ENCODE results near the gene DPF3. TPM values are rescaled to one million over a fixed set of nuclear protein-coding genes. Genes with fewer than 3 reads are reported as not detected.

DPF3 gene
- total and polyA plus RNA-seq, 9 donors: 1.3 to 3.9 (median 1.9) TPM

GRCh38 chr14:72616811-72617210 is 277.1 kb downstream of the DPF3 start:
- no peaks in the 10 kb centered on the region for H3K27me3 ChIP-seq (ENCODE audit: control insufficient read depth, insufficient read depth, low read length)
- H3K4me3 ChIP-seq (ENCODE audit: low read length): no peak overlapping the region
- H3K27ac ChIP-seq (ENCODE audit: low read length): peak overlapping the region; percentile 87
- no peaks in the 10 kb centered on the region for H3K9me3 ChIP-seq (replicated peaks; ENCODE audit: control insufficient read depth, low read depth, low read length)
- no peak for DNase-seq
- WGBS (ENCODE audit: insufficient coverage): 85% methylated on average over 5 of the region's 7 CpGs
- H3K36me3 ChIP-seq (ENCODE audit: control insufficient read depth, insufficient read depth, low read length): no peaks in the 10 kb centered on the region
- H3K4me1 ChIP-seq (ENCODE audit: control insufficient read depth, insufficient read depth, low read length): peaks cover 61% of the 10 kb centered on the region

- no peaks in the 10 kb centered on the region for H3K9me3 ChIP-seq (replicated peaks; ENCODE audit: control insufficient read depth, low read depth, low read length)
- WGBS (ENCODE audit: insufficient coverage): 13% methylated on average over 3 of the region's 4 CpGs
- no peak overlapping the region for H3K4me3 ChIP-seq (ENCODE audit: low read length)
- no peaks in the 10 kb centered on the region for H3K27me3 ChIP-seq (ENCODE audit: control insufficient read depth, insufficient read depth, low read length)
- peak overlapping the region; percentile 14 for H3K27ac ChIP-seq (ENCODE audit: low read length)
- peaks cover 61% of the 10 kb centered on the region for H3K4me1 ChIP-seq (ENCODE audit: control insufficient read depth, insufficient read depth, low read length)
- H3K36me3 ChIP-seq (ENCODE audit: control insufficient read depth, insufficient read depth, low read length): no peaks in the 10 kb centered on the region
- peak; percentile 97 for DNase-seq
Measured at GRCh38 chr14:72616294-72616693, 277.6 kb downstream of the DPF3 start.

GRCh38 chr14:72615451-72616121 is 278.3 kb downstream of the DPF3 start:
- 35% methylated on average over 6 of the region's 9 CpGs for WGBS (ENCODE audit: insufficient coverage)

GRCh38 chr14:72614891-72615415 is 278.9 kb downstream of the DPF3 start:
- no peak for DNase-seq
- Histone ChIP-seq H3K36me3 (ENCODE audit: control insufficient read depth, insufficient read depth, low read length) (no peaks in the 10 kb centered on the region), H3K27me3 (ENCODE audit: control insufficient read depth, insufficient read depth, low read length) (no peaks in the 10 kb centered on the region), H3K27ac (ENCODE audit: low read length) (peak overlapping the region; percentile 31), H3K4me3 (ENCODE audit: low read length) (no peak overlapping the region), H3K9me3 (replicated peaks; ENCODE audit: control insufficient read depth, low read depth, low read length) (no peaks in the 10 kb centered on the region), H3K4me1 (ENCODE audit: control insufficient read depth, insufficient read depth, low read length) (peaks cover 61% of the 10 kb centered on the region)
- WGBS (ENCODE audit: insufficient coverage): 59% methylated on average over 5 of the region's 11 CpGs

More at GRCh38 chr14:72615451-72616121, 278.3 kb downstream of the DPF3 start:
- Histone ChIP-seq H3K4me1 (ENCODE audit: control insufficient read depth, insufficient read depth, low read length) (peaks cover 61% of the 10 kb centered on the region), H3K36me3 (ENCODE audit: control insufficient read depth, insufficient read depth, low read length) (no peaks in the 10 kb centered on the region), H3K9me3 (replicated peaks; ENCODE audit: control insufficient read depth, low read depth, low read length) (no peaks in the 10 kb centered on the region), H3K27ac (ENCODE audit: low read length) (peak overlapping the region; percentile 31), H3K27me3 (ENCODE audit: control insufficient read depth, insufficient read depth, low read length) (no peaks in the 10 kb centered on the region), H3K4me3 (ENCODE audit: low read length) (no peak overlapping the region)
- DNase-seq: peak; percentile 51

- Histone ChIP-seq H3K4me1 (ENCODE audit: control insufficient read depth, insufficient read depth, low read length) (peaks cover 60% of the 10 kb centered on the region), H3K9me3 (replicated peaks; ENCODE audit: control insufficient read depth, low read depth, low read length) (no peaks in the 10 kb centered on the region), H3K27me3 (ENCODE audit: control insufficient read depth, insufficient read depth, low read length) (no peaks in the 10 kb centered on the region), H3K36me3 (ENCODE audit: control insufficient read depth, insufficient read depth, low read length) (no peaks in the 10 kb centered on the region), H3K27ac (ENCODE audit: low read length) (no peak overlapping the region), H3K4me3 (ENCODE audit: low read length) (no peak overlapping the region)
- no peak for DNase-seq
- no CpG with 5 or more reads among the region's 3 CpGs for WGBS (ENCODE audit: insufficient coverage)
Measured at GRCh38 chr14:72614365-72614764, 279.5 kb downstream of the DPF3 start.

- Histone ChIP-seq H3K9me3 (replicated peaks; ENCODE audit: control insufficient read depth, low read depth, low read length) (no peaks in the 10 kb centered on the region), H3K4me3 (ENCODE audit: low read length) (no peak overlapping the region), H3K27me3 (ENCODE audit: control insufficient read depth, insufficient read depth, low read length) (no peaks in the 10 kb centered on the region), H3K36me3 (ENCODE audit: control insufficient read depth, insufficient read depth, low read length) (no peaks in the 10 kb centered on the region), H3K4me1 (ENCODE audit: control insufficient read depth, insufficient read depth, low read length) (peaks cover 56% of the 10 kb centered on the region), H3K27ac (ENCODE audit: low read length) (no peak overlapping the region)
- WGBS (ENCODE audit: insufficient coverage): 80% methylated on average over 1 of the region's 2 CpGs
- DNase-seq: no peak
Measured at GRCh38 chr14:72613975-72614319, 280.0 kb downstream of the DPF3 start.

GRCh38 chr14:72613231-72613974 is 280.5 kb downstream of the DPF3 start:
- peak; percentile 56 for DNase-seq
- Histone ChIP-seq H3K9me3 (replicated peaks; ENCODE audit: control insufficient read depth, low read depth, low read length) (no peaks in the 10 kb centered on the region), H3K36me3 (ENCODE audit: control insufficient read depth, insufficient read depth, low read length) (no peaks in the 10 kb centered on the region), H3K4me3 (ENCODE audit: low read length) (no peak overlapping the region), H3K27ac (ENCODE audit: low read length) (no peak overlapping the region), H3K27me3 (ENCODE audit: control insufficient read depth, insufficient read depth, low read length) (no peaks in the 10 kb centered on the region), H3K4me1 (ENCODE audit: control insufficient read depth, insufficient read depth, low read length) (peaks cover 50% of the 10 kb centered on the region)
- 40% methylated on average over 9 of the region's 13 CpGs for WGBS (ENCODE audit: insufficient coverage)

- H3K27ac ChIP-seq (ENCODE audit: low read length): no peak overlapping the region
- H3K36me3 ChIP-seq (ENCODE audit: control insufficient read depth, insufficient read depth, low read length): no peaks in the 10 kb centered on the region
- WGBS (ENCODE audit: insufficient coverage): 81% methylated on average over 4 of the region's 4 CpGs
- peaks cover 39% of the 10 kb centered on the region for H3K4me1 ChIP-seq (ENCODE audit: control insufficient read depth, insufficient read depth, low read length)
- no peaks in the 10 kb centered on the region for H3K9me3 ChIP-seq (replicated peaks; ENCODE audit: control insufficient read depth, low read depth, low read length)
- H3K27me3 ChIP-seq (ENCODE audit: control insufficient read depth, insufficient read depth, low read length): no peaks in the 10 kb centered on the region
- H3K4me3 ChIP-seq (ENCODE audit: low read length): no peak overlapping the region
- no peak for DNase-seq
Measured at GRCh38 chr14:72612041-72612440, 281.9 kb downstream of the DPF3 start.

GRCh38 chr14:72611506-72611905 is 282.4 kb downstream of the DPF3 start:
- no peak overlapping the region for H3K4me3 ChIP-seq (ENCODE audit: low read length)
- H3K27ac ChIP-seq (ENCODE audit: low read length): no peak overlapping the region
- WGBS (ENCODE audit: insufficient coverage): 87% methylated on average over 3 of the region's 4 CpGs
- no peaks in the 10 kb centered on the region for H3K27me3 ChIP-seq (ENCODE audit: control insufficient read depth, insufficient read depth, low read length)
- H3K9me3 ChIP-seq (replicated peaks; ENCODE audit: control insufficient read depth, low read depth, low read length): no peaks in the 10 kb centered on the region
- H3K36me3 ChIP-seq (ENCODE audit: control insufficient read depth, insufficient read depth, low read length): no peaks in the 10 kb centered on the region
- H3K4me1 ChIP-seq (ENCODE audit: control insufficient read depth, insufficient read depth, low read length): peaks cover 33% of the 10 kb centered on the region
- DNase-seq: no peak

- no peak overlapping the region for H3K4me3 ChIP-seq (ENCODE audit: low read length)
- H3K4me1 ChIP-seq (ENCODE audit: control insufficient read depth, insufficient read depth, low read length): peaks cover 26% of the 10 kb centered on the region
- H3K27me3 ChIP-seq (ENCODE audit: control insufficient read depth, insufficient read depth, low read length): no peaks in the 10 kb centered on the region
- no peak for DNase-seq
- no peaks in the 10 kb centered on the region for H3K9me3 ChIP-seq (replicated peaks; ENCODE audit: control insufficient read depth, low read depth, low read length)
- H3K36me3 ChIP-seq (ENCODE audit: control insufficient read depth, insufficient read depth, low read length): no peaks in the 10 kb centered on the region
- H3K27ac ChIP-seq (ENCODE audit: low read length): no peak overlapping the region
- WGBS (ENCODE audit: insufficient coverage): 75% methylated on average over 2 of the region's 2 CpGs
Measured at GRCh38 chr14:72610831-72611200, 283.1 kb downstream of the DPF3 start.

Measured in muscle of leg (tissue), 11 donors.